Heart left ventricle (tissue), 16 donors: ENCODE data around the gene MCF2L. TPM values are rescaled to one million over a fixed set of nuclear protein-coding genes. Genes with fewer than 3 reads are reported as not detected.

Experiments
- ATAC-seq, 4 donors: fragments of 200-7000 bp; cut with Tn5 transposase; one replicate each; pipeline ENCODE4 v1.9.1; 2020 to 2022; ENCODE audit warnings: moderate library complexity in 4 of 4, mild to moderate bottlenecking in 3 of 4, moderate number of reproducible peaks in 1 of 4
- DNase-seq, 5 donors: peaks; one replicate each; pipeline ENCODE4 v3.0.0-alpha.2; 2020
- H3K27ac ChIP-seq, 12 donors: fragments of 200-600 bp; sonication (generic) in 4 of 12; one replicate each; pipeline versions ENCODE4 v1.5.0 to v1.8.0; 2016 to 2022; ENCODE audit warnings: mild to moderate bottlenecking in 2 of 12
- H3K27me3 ChIP-seq, 9 donors: fragments of 200-600 bp; sonication (generic) in 2 of 9; one replicate each; pipeline versions ENCODE4 v1.5.1 to v1.8.0; 2016 to 2022; ENCODE audit warnings: mild to moderate bottlenecking in 3 of 9
- H3K36me3 ChIP-seq, 9 donors: fragments of 200-600 bp; sonication (generic) in 2 of 9; one replicate each; pipeline versions ENCODE4 v1.5.0 to v1.8.0; 2018 to 2022; ENCODE audit warnings: mild to moderate bottlenecking in 2 of 9
- H3K4me1 ChIP-seq, 12 donors: fragments of 200-600 bp; sonication (generic) in 4 of 12; one replicate each; pipeline versions ENCODE4 v1.5.0 to v1.8.0; 2016 to 2022; ENCODE audit warnings: mild to moderate bottlenecking in 3 of 12
- H3K4me3 ChIP-seq, 12 donors: fragments of 200-600 bp; sonication (generic) in 4 of 12; one replicate each; pipeline versions ENCODE4 v1.5.0 to v1.8.0; 2017 to 2022; ENCODE audit warnings: mild to moderate bottlenecking in 9 of 12, moderate library complexity in 4 of 12
- H3K9me3 ChIP-seq, 12 donors: fragments of 200-600 bp; sonication (generic) in 4 of 12; one replicate each; pipeline versions ENCODE4 v1.5.0 to v1.8.0; 2016 to 2022; ENCODE audit warnings: mild to moderate bottlenecking in 1 of 12
- POLR2A ChIP-seq, 2 donors: fragments of 450-650 bp; IDR thresholded peaks; one replicate each; pipeline ENCODE4 v1.6.1; 2017; ENCODE audit warnings: antibody characterized with exemption in 2 of 2, mild to moderate bottlenecking in 2 of 2, moderate library complexity in 2 of 2
- WGBS, 4 donors: extraction: QIAGEN DNeasy Blood & Tissue Kit in 2 of 4; methylation state at CpG; one replicate each; pipeline versions ENCODE4 v1.1.5 to v1.1.7; 2013 to 2018; 5-methylcytosine and 5-hydroxymethylcytosine counted together
- intact Hi-C, 10 donors: fragments of 100-400 bp; cut with DNase I; formaldehyde crosslinking; loops; one replicate each; pipeline versions ENCODE4 v1.11.1 to v1.14.2; 2022
- polyA plus RNA-seq, 2 donors: library from polyadenylated mRNA; stranded (reverse); fragments of 200-250 nt; gene quantifications; one replicate each; pipeline ENCODE4 v1.2.3, GENCODE V29; 2013
- total RNA-seq, 9 donors: library from RNA; depleted of rRNA in 2 of 9; stranded (reverse); fragments of >200 nt in 2 of 9; fragmentation: NEBNext Ultra II Directional in 3 of 9; extraction: Animal tissue kit (Norgen Biotek cat#: 25700) in 3 of 9; gene quantifications; one replicate each; pipeline versions ENCODE4 v1.1.0 to v1.2.4, GENCODE V29; 2016 to 2023
- TF ChIP-seq, protein P1 (sequence below), 12 donors: fragments of 200-600 bp; sonication (generic) in 4 of 12; IDR thresholded peaks; one replicate each; pipeline versions ENCODE4 v1.5.0 to v1.8.0; 2018 to 2022; ENCODE audit warnings: antibody characterized with exemption in 12 of 12, mild to moderate bottlenecking in 5 of 12
- donor health status: ischemic (EF 13 %, LVEDD 7.1; RV severe dilation, severe dysfunction).
- donor health status: healthy with polysubstance abuse.
- donor health status: DM: no; HTN: yes; CAD: no.
- donor health status: DM: no; HTN: no; CAD: no.
- donor health status: ischemic (EF 25% LVEDD 6.9; RV normal size, moderate dysfunction).
- donor health status: ischemic (EF 25% LVEDD 5.7; RV mildly dilated, moderate dysfunction).
- donor health status: healthy.
- donor health status: DM: yes; HTN: yes; CAD: no.
- donor health status: ischemic (EF 35%, LVEDD 5.7; RV mildly dilated, moderate dysfunction).
- donor health status: nonischemic (EF 11% LVEDD 7.7; RV severe dilation, severe dysfunction).
- donor health status: DM: yes; HTN: yes; CAD: no.
- donor health status: PGD.
- donor health status: ischemic (EF 29% LVEDD 5.4; RV normal size, mild dysfunction).
- donor health status: nonischemic (EF 23%, LVEDD 6.1; RV moderate dilation, normal function).

The MCF2L gene
- total and polyA plus RNA-seq, 11 donors, result 26.0 to 61.0 (median 42.7) TPM

DNA sequence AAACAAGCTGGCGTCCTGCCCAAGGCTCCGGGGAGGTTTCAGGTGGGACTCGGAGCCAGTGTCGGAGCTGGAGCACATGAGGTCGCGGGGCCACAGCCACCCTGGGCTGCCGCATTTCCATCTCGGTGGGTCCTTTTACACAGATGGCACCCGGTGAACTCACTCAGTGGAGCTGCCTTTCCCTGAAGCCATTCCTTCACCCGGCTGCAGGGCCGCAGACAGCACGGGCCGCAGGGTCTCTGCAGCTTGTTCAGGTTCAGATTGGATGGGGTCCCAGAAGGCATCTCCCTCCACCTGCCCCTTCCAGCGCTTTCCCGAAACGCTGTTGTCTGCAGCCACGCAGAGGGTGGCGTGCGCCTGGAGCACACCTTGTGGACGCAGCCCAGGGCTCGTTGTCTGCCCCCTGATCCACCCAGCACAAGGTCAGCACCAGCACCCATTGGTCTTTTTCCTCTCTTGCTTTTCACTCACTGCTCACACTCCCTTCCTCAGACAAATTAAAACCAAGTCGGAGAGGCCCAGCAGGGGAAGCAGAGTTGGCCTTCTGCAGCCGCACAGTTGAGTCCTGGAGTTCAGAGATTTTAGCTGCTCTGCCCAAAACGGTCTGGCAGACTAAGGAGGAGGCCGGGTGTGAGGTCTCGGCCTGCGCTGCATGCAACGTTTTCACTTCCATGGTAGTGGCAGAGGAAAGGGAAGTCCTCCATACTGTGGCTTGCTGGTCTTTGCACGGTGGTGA lies 18.1 kb downstream of the MCF2L start:
- ATAC-seq (no peak), DNase-seq (no peak)
- no peak overlapping the region for H3K4me3 ChIP-seq

DNA sequence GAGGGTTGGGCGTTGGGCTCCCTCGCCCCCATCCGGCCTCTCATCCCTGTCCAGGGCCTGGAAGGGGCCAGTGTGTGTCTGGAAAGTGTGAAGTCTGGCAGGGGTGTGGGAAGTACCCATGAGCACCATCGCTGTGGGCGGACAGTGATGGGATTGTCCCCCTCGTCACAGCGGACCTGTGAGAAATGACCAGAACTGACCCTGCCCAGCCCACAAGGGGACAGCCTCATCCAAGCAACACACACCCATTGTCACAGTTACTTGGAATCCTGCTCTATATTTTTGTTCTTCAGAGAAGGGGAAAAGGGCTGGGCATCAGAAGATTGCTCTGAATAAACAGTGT lies 18.6 kb downstream of the MCF2L start:
- 63 to 81% (median 70%) methylated on average over 7 of the region's 7 CpGs for WGBS, 4 donors
- no peak for DNase-seq
- Histone ChIP-seq H3K9me3 (no peaks in the 10 kb centered on the region), H3K4me3 (no peak overlapping the region), H3K36me3 (peaks cover 0 to 12% (median 0%) of the 10 kb centered on the region in 9 donors), H3K4me1 (peaks cover 0 to 66% (median 20%) of the 10 kb centered on the region in 12 donors), H3K27me3 (no peaks in the 10 kb centered on the region), H3K27ac (peak overlapping the region in 2 of 12 donors; percentile 29 to 33)
- ATAC-seq, result peak in 1 of 4 donors; percentile 2
- TF ChIP-seq, protein P1, sequence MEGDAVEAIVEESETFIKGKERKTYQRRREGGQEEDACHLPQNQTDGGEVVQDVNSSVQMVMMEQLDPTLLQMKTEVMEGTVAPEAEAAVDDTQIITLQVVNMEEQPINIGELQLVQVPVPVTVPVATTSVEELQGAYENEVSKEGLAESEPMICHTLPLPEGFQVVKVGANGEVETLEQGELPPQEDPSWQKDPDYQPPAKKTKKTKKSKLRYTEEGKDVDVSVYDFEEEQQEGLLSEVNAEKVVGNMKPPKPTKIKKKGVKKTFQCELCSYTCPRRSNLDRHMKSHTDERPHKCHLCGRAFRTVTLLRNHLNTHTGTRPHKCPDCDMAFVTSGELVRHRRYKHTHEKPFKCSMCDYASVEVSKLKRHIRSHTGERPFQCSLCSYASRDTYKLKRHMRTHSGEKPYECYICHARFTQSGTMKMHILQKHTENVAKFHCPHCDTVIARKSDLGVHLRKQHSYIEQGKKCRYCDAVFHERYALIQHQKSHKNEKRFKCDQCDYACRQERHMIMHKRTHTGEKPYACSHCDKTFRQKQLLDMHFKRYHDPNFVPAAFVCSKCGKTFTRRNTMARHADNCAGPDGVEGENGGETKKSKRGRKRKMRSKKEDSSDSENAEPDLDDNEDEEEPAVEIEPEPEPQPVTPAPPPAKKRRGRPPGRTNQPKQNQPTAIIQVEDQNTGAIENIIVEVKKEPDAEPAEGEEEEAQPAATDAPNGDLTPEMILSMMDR (IDR thresholded peaks at IDR 0.05), result peak in 1 of 12 donors; percentile 17
- no peak for TF ChIP-seq POLR2A (IDR thresholded peaks at IDR 0.05)
- intact Hi-C loops, result no loop called here

More for the DNA sequence above, 18.1 kb downstream of the MCF2L start:
- peaks cover 0 to 69% (median 20%) of the 10 kb centered on the region in 12 donors for H3K4me1 ChIP-seq
- WGBS, 4 donors, result 68 to 77% (median 74%) methylated on average over 29 of the region's 29 CpGs
- H3K36me3 ChIP-seq, result peaks cover 0 to 12% (median 0%) of the 10 kb centered on the region in 9 donors
- H3K27ac ChIP-seq, result peak overlapping the region in 3 of 12 donors; percentile 9 to 80 (median 29)
- intact Hi-C loops, result no loop called here
- TF ChIP-seq, protein P1 (IDR thresholded peaks at IDR 0.05), result no peak
- no peak for TF ChIP-seq POLR2A (IDR thresholded peaks at IDR 0.05)
- no peaks in the 10 kb centered on the region for H3K27me3 ChIP-seq
- no peaks in the 10 kb centered on the region for H3K9me3 ChIP-seq

- Histone ChIP-seq H3K36me3 (peaks cover 0 to 18% (median 0%) of the 10 kb centered on the region in 9 donors), H3K27me3 (no peaks in the 10 kb centered on the region), H3K9me3 (no peaks in the 10 kb centered on the region), H3K27ac (no peak overlapping the region), H3K4me3 (no peak overlapping the region), H3K4me1 (peaks cover 0 to 58% (median 17%) of the 10 kb centered on the region in 12 donors)
- WGBS, 4 donors, result 31 to 50% (median 43%) methylated on average over 5 to 8 of the region's 8 CpGs
- ATAC-seq (peak in 3 of 4 donors; percentile 14 to 43 (median 33)), DNase-seq (no peak)
- TF ChIP-seq, protein P1 (IDR thresholded peaks at IDR 0.05), result no peak
- no peak for TF ChIP-seq POLR2A (IDR thresholded peaks at IDR 0.05)
- intact Hi-C loops, result loop anchor here in 1 of 10 donors (5.0 kb wide), 1 partner anchor 48 kb away; no protein-coding TSS in a partner anchor
Observed at GRCh38 chr13:112990783-112991182, 21.8 kb downstream of the MCF2L start.

DNA sequence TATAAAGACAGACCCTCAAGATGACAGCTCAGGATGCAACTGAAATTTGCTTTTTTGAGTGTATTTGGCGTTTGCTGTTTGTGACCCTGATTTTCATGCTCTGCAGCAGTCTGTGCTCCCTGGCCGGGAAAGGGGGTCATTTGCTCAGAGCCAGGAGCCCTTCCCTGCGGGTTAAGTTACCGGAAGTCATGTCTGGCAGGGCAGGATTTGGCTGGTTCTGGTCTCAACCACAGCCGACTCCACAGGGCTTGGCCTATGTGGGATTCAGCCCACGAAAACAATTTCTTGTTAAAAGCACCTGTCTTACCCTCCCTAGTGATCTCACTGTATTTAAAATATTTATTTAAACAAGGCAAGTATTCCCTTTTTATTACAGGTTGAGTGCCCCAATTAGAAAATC lies 22.6 kb downstream of the MCF2L start:
- ATAC-seq, result no peak
- intact Hi-C loops, result loop anchor here in 1 of 10 donors (5.0 kb wide), 1 partner anchor 49 kb away; no protein-coding TSS in a partner anchor
- H3K4me3 ChIP-seq, result no peak overlapping the region
- WGBS, 4 donors, result 54 to 70% (median 56%) methylated on average over 6 of the region's 6 CpGs
- H3K27ac ChIP-seq, result no peak overlapping the region
- peaks cover 0 to 52% (median 18%) of the 10 kb centered on the region in 12 donors for H3K4me1 ChIP-seq
- H3K27me3 ChIP-seq, result no peaks in the 10 kb centered on the region
- no peak for DNase-seq
- peaks cover 0 to 18% (median 0%) of the 10 kb centered on the region in 9 donors for H3K36me3 ChIP-seq
- H3K9me3 ChIP-seq, result no peaks in the 10 kb centered on the region
- TF ChIP-seq, protein P1 (IDR thresholded peaks at IDR 0.05), result no peak
- TF ChIP-seq POLR2A (IDR thresholded peaks at IDR 0.05), result no peak
